WTC11 (cell line): ENCODE data around the gene PGK2.

ENCODE experiments used
- CTCF ChIP-seq: fragments of 200-600 bp; IDR thresholded peaks from 2 replicates; pipeline ENCODE4 v1.8.0; 2022; ENCODE audit warnings: antibody characterized with exemption
- TEAD4 ChIP-seq: sonication (generic); formaldehyde crosslinking; IDR thresholded peaks from 2 replicates; pipeline ENCODE4 v1.8.0; 2022; ENCODE audit warnings: mild to moderate bottlenecking, missing genetic modification reagents
- ZNF121 ChIP-seq: sonication (generic); formaldehyde crosslinking; IDR thresholded peaks from 2 replicates; pipeline ENCODE4 v1.8.0; 2023; ENCODE audit warnings: missing genetic modification reagents
- ZNF671 ChIP-seq: fragments of 250-450 bp; sonication (Bioruptor Pico); IDR thresholded peaks from 2 replicates; pipeline ENCODE4 v1.8.0; 2021; ENCODE audit warnings: mild to moderate bottlenecking
- TF ChIP-seq, protein P1 (sequence below): sonication (generic); formaldehyde crosslinking; conservative IDR thresholded peaks from 2 replicates; pipeline ENCODE4 v1.8.1; 2022; ENCODE audit warnings: mild to moderate bottlenecking, missing genetic modification reagents
- TF ChIP-seq, protein P2 (sequence below): sonication (generic); formaldehyde crosslinking; IDR thresholded peaks from 2 replicates; pipeline ENCODE4 v1.8.1; 2022; ENCODE audit warnings: low read depth, missing genetic modification reagents, borderline replicate concordance

GRCh38 chr6:49806145-49806544 lies 19.1 kb upstream of the PGK2 start:
- TF ChIP-seq CTCF (no peak), ZNF671 (CRISPR knock-in tag) (no peak), ZNF121 (CRISPR knock-in tag) (no peak), TEAD4 (CRISPR knock-in tag) (no peak)
- TF ChIP-seq, protein P1, sequence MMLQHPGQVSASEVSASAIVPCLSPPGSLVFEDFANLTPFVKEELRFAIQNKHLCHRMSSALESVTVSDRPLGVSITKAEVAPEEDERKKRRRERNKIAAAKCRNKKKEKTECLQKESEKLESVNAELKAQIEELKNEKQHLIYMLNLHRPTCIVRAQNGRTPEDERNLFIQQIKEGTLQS (CRISPR knock-in tag), result no peak
- TF ChIP-seq, protein P2, sequence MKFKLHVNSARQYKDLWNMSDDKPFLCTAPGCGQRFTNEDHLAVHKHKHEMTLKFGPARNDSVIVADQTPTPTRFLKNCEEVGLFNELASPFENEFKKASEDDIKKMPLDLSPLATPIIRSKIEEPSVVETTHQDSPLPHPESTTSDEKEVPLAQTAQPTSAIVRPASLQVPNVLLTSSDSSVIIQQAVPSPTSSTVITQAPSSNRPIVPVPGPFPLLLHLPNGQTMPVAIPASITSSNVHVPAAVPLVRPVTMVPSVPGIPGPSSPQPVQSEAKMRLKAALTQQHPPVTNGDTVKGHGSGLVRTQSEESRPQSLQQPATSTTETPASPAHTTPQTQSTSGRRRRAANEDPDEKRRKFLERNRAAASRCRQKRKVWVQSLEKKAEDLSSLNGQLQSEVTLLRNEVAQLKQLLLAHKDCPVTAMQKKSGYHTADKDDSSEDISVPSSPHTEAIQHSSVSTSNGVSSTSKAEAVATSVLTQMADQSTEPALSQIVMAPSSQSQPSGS (CRISPR knock-in tag), result no peak
